ENCODE measurements around the gene FCHSD2.

Gene FCHSD2

DNA sequence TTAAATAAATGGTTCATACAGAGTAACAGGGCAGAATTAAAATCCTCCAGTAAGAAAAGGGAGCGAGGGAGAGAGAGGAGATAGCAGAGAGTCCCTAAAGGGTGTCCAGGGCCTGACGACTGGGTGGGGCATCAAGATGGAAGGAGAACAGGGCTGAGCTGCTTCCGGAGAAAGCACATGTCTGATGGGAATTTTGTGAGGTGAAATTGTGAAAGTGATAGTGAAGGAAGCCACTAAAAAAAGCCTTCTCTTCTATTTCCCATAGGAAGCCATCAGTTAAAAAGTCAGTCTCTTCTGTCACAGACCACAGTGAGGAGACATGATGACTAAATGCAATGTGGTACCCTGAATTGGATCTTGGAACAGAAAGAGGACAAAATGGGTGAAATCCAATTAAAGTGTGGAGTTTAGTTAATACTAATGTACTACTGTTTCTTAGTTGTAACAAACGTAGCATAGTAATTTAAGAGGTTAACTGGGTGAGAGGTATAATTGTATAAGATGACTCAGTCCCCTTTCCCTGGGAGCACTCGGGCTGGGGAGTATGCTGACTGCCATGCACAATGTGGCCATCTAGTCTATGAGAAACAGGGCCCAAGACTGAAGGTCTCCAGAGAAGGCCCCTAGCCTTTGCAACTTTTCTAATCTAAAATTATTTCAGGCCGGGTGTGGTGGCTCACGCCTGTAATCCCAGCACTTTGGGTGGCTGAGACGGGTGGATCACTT, 29.5 kb upstream of the FCHSD2 start:
- no peak for DNase-seq

DNA sequence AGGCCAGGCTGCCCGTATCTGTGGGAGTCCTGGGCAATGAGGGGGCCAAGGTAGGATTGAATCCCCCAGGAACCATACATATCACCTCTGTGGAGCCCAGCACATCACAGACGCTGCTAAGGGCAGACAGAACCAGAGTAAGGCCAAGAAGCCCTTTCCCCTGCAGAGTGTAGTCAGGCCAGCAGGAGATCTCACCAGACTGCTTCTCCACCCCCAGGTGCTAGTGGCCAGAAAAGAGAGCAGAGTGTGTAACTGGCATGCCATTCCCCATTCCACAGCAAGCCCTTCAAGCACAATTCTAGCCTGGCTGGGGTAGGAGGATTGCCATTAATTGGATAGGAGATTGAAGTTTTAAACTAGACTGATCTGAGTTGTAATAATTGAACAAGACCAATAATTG, 28.0 kb upstream of the FCHSD2 start:
- DNase-seq, result no peak

DNA sequence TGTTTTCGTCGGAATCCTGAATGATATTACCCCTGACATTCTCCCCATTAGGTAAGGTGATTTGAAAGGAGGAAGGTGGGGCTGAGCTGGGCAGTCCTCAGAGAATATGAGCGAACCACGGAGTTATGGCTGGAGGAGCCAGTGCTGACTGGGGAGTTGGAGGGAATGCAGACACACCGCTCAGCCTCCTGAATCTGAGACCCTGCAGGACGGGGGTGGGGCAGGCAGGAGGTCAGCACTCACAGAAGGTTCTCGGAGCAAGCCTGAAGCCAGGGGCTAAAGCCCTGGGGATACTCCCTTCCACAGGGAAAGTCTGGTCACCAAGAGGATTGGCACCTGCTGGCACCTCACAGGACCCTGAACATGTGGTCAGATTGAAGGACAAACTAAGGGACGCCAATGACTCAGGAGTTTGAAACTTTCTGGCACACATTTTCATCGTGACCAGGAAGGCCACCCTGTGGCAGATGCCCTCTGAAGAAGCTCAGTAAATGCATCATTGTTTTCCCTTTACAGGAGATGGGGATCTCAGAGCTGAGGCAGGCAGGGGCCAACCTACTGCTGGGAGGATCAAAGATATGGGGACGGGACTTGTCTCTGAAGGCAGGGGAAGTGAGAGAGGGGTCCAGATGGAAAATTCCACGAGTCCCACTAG, 26.9 kb upstream of the FCHSD2 start:
- no peak for DNase-seq

DNA sequence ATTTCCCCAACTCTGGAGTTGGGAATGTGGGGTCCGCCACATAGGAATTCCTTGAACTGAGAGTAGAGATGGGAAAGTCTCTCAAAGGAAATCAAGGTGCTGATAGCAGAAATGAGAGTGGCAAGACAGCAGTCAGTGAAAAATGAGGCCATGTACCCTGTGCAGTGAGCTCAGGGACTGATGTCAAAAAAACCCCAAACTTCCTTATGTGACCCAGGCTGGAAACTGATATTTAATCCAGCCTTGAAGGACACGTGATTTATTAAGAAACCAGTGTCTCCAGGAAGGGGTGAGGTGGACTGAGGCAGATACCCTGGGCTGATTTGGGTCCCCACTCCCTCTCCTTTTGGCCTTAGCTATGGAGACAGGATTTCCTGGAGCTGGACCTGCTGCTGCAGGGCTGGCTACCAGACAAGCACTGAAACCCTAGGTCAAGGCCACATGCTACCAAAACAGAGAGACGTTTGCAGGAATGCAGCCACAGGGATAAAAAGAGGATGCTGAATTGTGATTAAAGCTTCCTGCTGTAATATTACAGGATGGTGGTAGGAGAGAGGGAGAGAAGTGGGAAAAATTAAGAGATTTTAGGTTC, 25.3 kb upstream of the FCHSD2 start:
- DNase-seq, result no peak

DNA sequence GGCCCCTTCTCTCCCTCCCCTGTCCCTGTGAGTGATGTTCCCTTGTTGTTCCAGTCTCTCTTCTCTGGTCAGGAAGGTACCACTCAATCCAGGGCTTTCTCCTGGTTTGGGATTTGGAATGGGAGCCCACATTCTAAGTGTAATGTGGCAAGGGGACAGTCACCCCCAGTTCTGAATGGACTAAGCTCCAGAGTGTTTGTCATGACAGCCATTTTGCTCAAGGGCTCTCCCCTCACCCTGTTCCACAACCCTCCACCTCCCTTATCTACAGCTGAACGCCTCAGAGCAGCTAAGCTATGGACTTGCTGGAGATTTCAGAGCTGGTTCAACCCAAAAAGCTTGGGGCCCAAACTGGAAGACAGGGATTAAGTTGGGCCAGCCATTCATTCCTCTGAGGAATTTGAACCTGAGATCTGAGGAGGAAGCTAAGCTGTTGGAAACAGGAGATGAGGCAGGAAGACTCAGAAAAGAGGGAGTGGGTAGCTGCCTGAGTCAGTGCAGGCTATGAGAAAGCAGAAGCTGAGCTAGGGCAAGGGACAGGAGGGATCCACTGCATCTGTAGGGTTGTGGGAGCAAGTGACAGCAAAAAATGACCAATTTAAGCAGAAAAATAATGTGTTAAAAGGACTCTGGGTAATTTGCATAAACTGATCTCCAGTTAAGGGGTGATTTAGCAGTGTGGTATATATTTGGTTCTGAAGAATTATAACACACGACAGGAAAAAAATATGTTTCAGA, 22.9 kb upstream of the FCHSD2 start:
- DNase-seq, result no peak

DNA sequence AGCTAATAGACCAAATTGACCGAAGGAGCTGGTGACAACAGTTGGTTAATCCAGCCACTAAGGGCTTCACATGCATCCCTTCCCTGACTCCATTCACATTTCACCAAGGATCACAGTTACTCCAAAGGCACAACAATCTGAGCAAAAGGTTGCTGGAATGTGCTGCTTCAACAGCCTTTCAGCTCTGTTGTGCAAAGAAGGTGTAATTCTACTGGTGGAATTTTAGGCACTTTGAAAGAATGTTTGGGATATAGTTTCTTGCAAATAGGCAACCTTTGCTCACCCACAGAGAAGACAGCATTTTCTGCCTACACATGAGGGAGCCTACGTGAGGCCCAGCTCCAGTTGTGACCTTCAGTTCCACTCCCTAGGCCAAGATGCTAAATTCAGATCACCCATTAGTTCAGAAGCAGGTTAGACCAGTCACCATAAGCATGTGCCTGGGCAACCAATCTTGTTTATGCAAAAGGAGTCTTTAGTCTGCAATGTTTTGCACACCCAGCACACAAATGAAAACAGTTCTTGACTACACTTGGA, 21.6 kb upstream of the FCHSD2 start:
- no peak for DNase-seq

DNA sequence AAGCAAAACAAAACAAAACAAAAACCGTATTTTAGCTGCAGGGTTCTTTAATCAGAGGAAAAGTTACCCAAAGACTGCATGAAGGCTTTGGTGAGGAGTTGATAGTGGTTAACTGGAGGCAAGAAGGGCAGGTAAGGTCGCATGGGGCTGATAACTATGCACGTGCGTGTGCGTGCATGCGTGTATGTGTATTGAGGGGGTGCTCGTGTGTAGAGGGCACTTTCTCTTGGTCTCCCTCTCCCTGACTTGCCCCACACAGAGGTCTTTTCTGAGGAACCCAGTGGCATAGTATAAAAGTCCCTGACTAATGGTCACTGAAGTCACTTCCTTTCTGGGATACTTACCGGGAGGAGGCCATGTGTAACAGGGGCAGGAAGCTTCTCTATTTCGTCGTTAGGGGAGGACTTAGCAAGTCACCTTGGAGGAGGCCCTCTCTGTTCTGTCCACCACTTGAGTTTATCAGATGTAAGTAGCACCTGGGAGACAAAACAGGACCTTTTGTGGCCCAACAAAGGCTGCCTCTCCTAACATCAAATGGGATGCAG, 20.1 kb upstream of the FCHSD2 start:
- no peak for DNase-seq

DNA sequence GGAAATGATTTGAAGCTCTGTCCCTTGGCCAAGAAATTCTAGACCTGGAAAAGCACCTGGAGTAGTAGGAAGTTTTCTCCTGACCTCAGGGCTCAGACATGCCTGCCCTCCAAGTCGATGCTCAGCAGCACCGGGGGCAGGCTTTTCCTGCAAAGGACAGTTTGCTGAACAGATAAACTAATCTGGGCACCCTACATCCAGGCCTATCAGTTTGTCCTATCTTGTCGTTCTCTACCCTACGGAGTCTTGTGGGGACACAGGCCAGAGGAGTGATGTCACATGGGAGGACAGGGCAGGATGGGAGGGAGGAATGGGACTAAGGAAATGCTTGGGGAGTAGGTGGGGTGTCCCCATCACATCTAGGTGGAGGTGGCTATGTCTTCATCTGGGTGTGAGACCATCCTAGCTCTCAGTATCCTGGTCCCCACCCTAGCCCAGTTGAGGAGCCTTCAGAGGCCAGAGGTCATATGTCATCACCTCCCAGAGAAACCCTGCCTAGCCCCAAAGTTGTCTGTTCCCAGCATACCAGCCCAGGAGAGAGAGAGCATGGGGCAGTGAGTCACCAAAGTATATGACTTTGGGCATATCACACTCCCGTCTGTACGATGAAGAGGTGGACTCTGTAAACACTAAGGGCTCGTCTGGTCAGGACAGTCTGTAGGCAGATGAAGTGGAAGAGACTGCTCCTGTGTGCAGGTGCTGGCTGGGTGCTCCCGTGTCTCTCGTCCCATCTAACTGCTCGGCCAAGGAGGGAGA, 18.1 kb upstream of the FCHSD2 start:
- DNase-seq, result peak; percentile 46

DNA sequence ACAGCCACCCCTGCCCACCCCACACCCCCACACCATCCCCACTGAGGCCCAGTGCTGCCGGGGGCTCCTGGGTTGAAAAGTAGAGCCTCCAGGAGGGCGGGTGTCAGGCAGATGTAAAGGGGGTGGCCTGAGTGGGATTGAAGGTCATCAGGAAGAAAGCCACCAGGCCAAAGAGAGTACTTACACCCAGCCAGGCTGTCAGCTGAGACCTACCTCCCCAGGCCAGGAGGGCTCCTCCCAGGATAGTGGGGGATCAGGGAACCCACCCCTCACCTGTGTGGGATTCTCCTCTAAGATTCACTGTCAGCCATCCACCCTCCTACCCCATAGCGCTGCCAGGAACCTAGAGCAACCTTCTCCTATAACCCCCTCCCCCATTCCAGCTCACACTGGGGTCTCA, 17.2 kb upstream of the FCHSD2 start:
- DNase-seq, result peak; percentile 43

DNA sequence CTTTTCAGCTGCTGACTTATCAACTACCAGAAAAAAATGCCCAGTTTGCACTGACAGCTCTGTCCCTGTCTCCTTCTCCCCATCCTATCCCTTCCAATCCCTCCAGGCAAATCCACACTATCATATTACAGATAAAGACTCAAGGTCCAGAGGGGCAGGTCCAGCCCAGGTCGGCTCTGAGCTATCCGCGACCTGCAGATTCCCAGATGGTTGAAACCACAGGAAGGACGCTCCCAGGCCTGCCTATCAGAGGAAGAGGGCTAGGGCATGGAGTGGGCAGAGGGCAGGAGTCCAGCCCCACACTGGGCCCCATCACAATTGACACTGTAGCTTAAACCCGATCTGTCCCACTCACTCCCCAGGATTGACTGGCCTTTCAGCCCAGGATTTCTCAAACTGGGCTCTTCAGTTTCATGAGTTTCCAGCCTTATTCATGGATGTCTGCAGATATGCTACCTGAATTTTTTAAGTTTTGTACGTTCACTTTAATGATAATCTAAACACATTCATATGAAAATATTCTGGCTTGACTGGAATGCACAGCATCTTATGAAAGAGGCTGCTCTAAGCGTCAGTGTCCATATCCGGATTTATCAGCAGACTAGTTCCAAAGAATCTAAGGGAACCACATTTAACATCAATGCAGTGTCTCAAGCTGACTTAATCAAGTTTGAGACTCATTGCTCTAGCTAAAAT, 16.4 kb upstream of the FCHSD2 start:
- peak; percentile 47 for DNase-seq

DNA sequence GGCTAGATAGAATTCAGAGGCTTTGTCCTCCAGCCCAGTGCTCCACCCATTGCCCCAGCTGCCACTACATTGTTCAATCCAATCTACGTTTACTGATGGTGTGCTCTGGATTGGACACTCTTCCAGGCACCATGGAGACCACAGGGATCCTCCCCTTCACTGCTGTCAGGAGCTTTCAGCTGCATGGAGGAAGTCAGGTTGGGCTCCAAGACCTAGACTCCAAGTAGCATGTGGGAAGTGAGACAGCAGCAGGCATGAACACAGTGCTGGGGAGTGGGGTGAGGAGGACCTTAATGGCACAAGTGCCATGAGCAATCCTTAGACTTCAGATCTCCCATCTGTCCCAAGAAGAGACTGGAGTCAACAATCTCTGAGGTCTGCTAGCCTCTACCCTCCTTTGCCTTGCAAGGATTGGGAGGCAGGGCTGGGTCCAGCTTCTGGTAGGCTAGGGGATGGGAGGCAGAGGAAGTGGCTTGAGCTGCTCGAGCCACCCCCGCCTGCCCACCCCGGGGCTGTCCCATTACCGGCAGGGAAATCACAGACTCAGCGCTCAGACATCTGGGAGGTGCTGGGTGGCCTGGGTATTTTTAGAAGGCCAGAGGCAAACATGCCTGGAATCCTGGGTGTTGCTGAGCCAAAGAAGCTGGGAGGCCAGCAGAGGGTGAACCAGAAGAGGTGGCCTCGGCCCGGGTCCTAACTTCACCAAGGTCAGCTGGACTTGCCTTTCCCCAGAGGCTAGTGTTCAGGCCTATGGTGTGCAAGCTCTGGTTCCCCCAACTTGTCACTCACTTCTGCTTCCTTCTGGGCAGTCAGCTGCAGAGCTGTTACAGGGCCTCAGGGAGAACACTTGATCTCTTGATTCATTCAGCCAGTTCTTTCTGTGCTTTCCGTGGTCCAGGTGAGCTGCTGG, 15.2 kb upstream of the FCHSD2 start:
- peak; percentile 55 for DNase-seq

DNA sequence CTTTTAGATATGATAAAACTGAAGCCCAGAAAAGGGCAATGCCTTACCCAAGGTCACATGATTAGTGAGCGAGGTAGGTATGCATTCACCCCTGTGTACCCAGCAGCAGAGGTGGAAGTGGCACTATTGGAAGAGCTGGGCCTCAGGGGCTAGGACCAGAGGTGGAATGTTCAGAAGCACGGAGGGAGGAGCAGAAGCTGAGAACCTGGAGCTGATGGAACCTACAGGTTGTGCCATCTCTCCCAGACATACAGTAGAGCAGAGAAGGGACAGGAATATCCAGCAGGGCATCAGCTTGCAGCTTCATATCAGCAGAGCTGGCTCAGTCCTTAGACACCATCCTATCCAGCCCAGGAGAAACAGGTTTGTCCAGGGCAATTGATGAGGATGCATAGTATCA, 14.6 kb upstream of the FCHSD2 start:
- peak; percentile 38 for DNase-seq

DNA sequence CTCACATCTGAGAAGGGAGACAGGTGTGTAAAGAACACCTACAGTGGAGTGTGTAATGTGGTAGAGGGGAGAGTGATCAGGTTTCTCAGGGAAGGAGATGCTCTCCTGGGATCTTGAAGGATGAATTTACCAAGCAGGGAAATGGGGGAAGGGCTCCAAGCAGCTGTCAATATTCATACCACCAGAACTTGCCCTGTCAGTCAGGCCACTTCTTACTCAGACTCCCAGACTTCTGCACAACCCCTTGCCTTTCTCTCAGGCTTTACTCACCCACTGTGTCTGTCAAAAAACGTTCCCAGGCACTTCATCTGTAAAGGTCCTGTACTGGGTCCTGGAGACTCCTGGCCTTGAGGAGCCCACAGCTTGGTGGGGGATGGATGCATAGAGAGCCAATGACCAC, 14.0 kb upstream of the FCHSD2 start:
- peak; percentile 53 for DNase-seq

DNA sequence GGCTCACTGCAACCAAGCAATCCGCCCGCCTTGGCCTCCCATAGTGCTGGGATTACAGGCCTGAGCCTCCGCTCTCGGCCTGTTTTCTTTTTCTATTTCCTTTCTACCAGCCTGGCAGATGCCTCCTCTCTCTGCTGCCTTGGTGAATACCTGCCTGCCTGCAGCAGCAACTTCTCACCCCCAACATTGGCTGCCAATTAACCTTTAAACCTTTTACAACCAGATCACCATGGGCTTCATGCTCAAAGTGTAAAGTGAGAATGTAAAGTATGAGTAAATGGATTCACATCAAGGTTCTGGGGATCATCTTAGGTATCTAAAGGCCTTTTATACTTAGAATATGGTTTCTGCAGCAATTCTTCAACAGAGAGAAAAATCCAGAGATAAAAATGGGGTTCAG, 13.0 kb upstream of the FCHSD2 start:
- peak; percentile 49 for DNase-seq

DNA sequence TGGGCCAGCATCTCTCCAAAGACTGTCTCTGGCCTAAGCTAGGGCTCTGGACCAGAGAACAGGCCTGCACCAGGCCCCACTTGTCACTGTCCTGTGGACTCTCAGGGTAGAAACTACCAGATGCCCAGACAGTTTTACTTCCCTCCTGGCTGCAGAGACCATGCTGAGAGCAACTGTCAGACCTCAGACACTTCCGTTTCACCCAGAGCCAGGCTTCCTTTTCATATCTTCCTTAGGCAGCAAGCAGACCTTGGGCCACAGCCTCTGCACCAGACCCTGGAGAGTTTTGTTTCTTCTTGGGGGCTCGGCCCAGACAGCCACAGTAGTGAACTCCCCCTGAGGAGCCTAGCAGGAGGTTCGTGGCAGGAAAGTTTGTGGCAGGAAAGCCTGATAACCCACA, 12.1 kb upstream of the FCHSD2 start:
- DNase-seq, result peak; percentile 68

DNA sequence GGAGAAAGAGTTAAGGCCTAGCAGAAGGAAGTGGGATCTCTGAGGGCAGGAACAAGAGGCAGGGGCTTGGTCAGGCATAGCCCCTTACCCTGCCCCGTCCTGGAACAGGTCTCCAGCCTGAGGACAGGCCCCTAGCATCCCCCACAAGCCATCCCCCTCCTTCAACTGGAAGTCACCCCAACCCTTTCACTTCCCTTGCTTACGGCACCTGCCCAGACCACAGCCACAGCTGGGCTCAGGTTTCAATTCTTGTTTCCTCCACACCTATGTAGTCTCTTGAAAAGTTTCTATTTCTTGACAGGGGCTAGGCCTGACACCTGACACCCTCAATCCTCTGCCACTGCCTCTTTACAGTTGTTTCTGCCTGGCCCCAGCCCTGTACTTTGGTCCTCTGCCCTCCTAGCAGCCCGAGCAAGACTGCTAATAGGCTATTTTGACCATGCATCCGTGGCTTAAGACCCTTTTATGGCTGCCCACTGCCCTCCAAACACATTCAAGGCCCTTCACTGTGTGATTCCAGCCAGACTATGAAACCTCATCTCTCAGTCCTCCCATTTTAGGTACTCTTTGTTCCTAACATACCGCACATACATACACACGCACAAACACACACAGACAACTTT, 10.9 kb upstream of the FCHSD2 start:
- DNase-seq, result peak; percentile 68

DNA sequence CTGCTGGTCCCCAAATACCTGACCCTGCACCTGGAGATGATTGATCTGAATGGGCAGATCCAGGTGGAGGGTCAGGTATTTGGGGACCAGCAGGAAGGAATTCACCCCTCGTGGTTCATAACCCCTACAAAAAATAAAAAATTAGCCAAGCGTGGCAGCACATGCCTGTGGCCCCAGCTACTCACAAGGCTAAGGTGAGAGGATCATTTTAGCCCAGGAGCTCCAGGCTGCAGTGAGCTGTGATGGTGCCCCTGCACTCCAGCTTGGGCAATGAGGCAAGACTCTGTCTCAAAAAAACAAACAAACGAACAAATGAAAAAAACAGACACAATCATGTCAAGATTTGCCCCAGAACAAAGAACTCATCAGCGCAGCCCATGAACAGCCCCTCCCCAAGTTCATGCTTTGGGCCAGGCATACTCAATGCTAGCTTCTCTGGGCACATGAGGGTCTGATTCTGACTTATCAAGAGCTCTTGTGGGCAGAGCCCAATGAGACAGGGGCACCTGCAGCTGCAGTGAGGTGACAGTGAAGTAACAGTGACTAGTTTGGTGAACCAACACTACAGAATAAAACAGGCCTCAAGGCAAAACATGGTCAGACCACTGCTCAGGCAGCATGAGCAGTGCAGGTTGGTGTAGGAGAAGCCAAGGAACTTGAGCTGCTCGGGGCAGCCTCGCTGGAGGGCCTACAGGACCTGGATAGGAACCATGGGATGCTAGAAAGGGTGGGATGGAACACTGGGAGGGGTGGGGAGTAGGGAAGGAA, 10.2 kb upstream of the FCHSD2 start:
- DNase-seq, result no peak

DNA sequence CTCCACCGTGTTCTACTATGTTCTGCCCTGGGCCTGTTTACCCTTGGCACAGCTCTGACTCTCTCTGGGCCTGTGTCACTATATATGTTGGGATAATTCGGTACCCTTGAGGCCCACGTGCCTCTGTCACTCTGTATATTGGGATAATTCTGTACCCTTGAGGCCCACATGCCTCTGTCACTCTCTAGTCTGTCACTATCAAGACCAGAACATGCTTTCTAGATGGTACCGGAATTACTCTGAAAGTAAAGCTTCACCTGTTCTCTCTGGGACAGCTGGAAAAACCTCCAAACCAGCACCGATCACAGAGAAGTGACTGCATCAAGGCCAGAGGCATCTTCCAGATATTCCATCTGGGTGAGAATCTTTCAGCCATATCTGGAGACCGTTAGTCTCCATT, 9.3 kb upstream of the FCHSD2 start:
- DNase-seq, result no peak

DNA sequence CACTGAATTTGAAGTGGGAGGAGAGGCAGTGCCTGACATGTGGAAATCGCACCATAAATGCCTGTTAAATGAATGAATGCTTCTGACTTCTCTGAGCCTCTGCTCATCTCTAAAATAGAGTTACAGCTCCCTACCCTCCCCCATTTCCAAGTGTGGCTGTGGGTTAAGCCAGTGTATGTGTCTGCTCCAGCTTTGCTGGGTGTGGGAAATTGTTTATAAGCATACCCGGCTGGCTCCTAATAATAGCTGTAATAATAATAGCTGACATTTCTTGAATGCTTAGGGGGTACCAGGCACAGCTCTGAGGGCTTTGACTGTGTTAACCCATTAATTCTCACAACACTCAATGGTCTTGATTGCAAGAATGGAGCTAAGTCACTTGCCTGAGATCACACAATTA, 7.0 kb upstream of the FCHSD2 start:
- no peak for DNase-seq
